A673 (cell line): ENCODE results near the gene MAPK8IP3. TPM values are rescaled to one million over a fixed set of nuclear protein-coding genes. Genes with fewer than 3 reads are reported as not detected.

Experiments used
- BruUV-seq: library from RNA; stranded (reverse); fragments of 400-500 nt; replicated peaks from 2 replicates; lab custom pipeline; 2021; lab: Mats Ljungman, UMichigan
- CTCF ChIA-PET: fragments of 300-600 bp; sonication (Branson Sonifier 250); formaldehyde crosslinking; loops from one replicate; lab custom pipeline; 2022; ENCODE audit warnings: antibody characterized with exemption; lab: Charles Lee
- POLR2A ChIA-PET: fragments of 300-600 bp; sonication (Branson Sonifier 250); formaldehyde crosslinking; loops from one replicate; lab custom pipeline; 2022; ENCODE audit warnings: antibody characterized with exemption; ENCODE audit not compliant: low non-redundant PET; lab: Charles Lee
- DNase-seq: peaks from one replicate; pipeline ENCODE4 v3.0.0-alpha.2; 2015; ENCODE audit warnings: low spot score
- H3K27ac ChIP-seq: fragments of 200-600 bp; sonication (generic); 2 replicates; pipeline ENCODE4 v1.5.1; 2016; ENCODE audit warnings: mixed run types, low read depth, mild to moderate bottlenecking, mixed read lengths, antibody characterized with exemption, low read length; ENCODE audit not compliant: poor library complexity, severe bottlenecking
- H3K27me3 ChIP-seq: fragments of 200-600 bp; sonication (generic); replicated peaks from 2 replicates; pipeline ENCODE4 v1.6.1; 2017; ENCODE audit warnings: mixed run types, low read depth, mild to moderate bottlenecking, mixed read lengths, antibody characterized with exemption, low read length; ENCODE audit not compliant: insufficient read depth, poor library complexity
- H3K36me3 ChIP-seq: fragments of 200-600 bp; sonication (generic); 2 replicates; pipeline ENCODE4 v1.6.1; 2016; ENCODE audit warnings: mixed run types, mild to moderate bottlenecking, mixed read lengths, antibody characterized with exemption, low read length; ENCODE audit not compliant: insufficient read depth, poor library complexity, severe bottlenecking
- H3K4me1 ChIP-seq: fragments of 200-600 bp; sonication (generic); 2 replicates; pipeline ENCODE4 v1.6.1; 2017; ENCODE audit warnings: mixed run types, mild to moderate bottlenecking, mixed read lengths, antibody characterized with exemption, low read length; ENCODE audit not compliant: insufficient read depth, poor library complexity, severe bottlenecking
- H3K4me3 ChIP-seq: fragments of 200-600 bp; sonication (generic); 2 replicates; pipeline ENCODE4 v1.5.1; 2016; ENCODE audit warnings: low read depth, mixed run types, mild to moderate bottlenecking, mixed read lengths, low read length; ENCODE audit not compliant: poor library complexity, severe bottlenecking
- H3K9me3 ChIP-seq: fragments of 200-600 bp; sonication (generic); 2 replicates; pipeline ENCODE4 v1.6.1; 2016; ENCODE audit warnings: mixed run types, low read depth, mild to moderate bottlenecking, mixed read lengths, antibody characterized with exemption, low read length; ENCODE audit not compliant: poor library complexity, severe bottlenecking
- EZH2 ChIP-seq: fragments of 200-600 bp; sonication (generic); IDR thresholded peaks from 2 replicates; pipeline ENCODE4 v1.6.1; 2017; ENCODE audit warnings: borderline replicate concordance, low read depth, mild to moderate bottlenecking, mixed read lengths, antibody characterized with exemption, low read length; ENCODE audit not compliant: poor library complexity, severe bottlenecking
- intact Hi-C: fragments of 100-400 bp; cut with micrococcal nuclease; formaldehyde crosslinking; loops from one replicate; pipeline ENCODE4 v1.10.0; 2022; ENCODE audit not compliant: unreplicated experiment
- total RNA-seq: library from RNA; stranded (reverse); gene quantifications from 2 replicates; pipeline ENCODE4 v1.2.3, GENCODE V29; 2021
- TF ChIP-seq, protein P1 (sequence below): fragments of 300-800, 200-600 bp; sonication (generic); conservative IDR thresholded peaks from 2 replicates; pipeline ENCODE4 v1.5.1; 2017; ENCODE audit warnings: low read depth, mild to moderate bottlenecking, antibody characterized with exemption, low read length, moderate library complexity, mixed read lengths

The MAPK8IP3 gene
- total RNA-seq, 1 experiment from 2014 or later, result 69.2 TPM

DNA sequence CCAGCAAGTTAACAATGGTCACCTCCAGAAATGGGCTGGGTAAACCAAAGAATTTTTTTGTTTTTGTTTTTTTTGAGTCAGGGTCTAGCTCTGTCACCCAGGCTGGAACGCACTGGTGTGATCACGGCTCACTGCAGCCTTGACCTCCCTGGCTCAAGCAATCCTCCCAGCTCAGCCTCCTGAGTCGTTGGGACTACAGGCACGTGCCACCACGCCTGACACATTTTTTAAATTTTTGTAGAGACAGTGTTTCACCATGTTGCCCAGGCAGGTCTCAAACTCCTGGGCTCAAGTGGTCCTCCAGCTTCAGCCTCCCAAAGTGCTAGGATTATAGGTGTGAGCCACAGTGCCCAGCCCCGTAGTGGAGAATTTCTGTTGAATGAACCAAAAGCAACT lies 74.7 kb downstream of the MAPK8IP3 start:
- BruUV-seq, result no TSS peak
- no peaks in the 10 kb centered on the region for H3K27me3 ChIP-seq
- intact Hi-C loops, result no loop called here
- H3K27ac ChIP-seq, result no peak overlapping the region
- CTCF ChIA-PET, result no interaction called here
- TF ChIP-seq EZH2, result no peak
- TF ChIP-seq, protein P1, sequence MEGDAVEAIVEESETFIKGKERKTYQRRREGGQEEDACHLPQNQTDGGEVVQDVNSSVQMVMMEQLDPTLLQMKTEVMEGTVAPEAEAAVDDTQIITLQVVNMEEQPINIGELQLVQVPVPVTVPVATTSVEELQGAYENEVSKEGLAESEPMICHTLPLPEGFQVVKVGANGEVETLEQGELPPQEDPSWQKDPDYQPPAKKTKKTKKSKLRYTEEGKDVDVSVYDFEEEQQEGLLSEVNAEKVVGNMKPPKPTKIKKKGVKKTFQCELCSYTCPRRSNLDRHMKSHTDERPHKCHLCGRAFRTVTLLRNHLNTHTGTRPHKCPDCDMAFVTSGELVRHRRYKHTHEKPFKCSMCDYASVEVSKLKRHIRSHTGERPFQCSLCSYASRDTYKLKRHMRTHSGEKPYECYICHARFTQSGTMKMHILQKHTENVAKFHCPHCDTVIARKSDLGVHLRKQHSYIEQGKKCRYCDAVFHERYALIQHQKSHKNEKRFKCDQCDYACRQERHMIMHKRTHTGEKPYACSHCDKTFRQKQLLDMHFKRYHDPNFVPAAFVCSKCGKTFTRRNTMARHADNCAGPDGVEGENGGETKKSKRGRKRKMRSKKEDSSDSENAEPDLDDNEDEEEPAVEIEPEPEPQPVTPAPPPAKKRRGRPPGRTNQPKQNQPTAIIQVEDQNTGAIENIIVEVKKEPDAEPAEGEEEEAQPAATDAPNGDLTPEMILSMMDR, result no peak
- H3K9me3 ChIP-seq, result no peaks in the 10 kb centered on the region
- no peak overlapping the region for H3K4me3 ChIP-seq
- DNase-seq, result no peak
- H3K36me3 ChIP-seq, result peaks cover 14% of the 10 kb centered on the region
- POLR2A ChIA-PET, result no interaction called here
- no peaks in the 10 kb centered on the region for H3K4me1 ChIP-seq

DNA sequence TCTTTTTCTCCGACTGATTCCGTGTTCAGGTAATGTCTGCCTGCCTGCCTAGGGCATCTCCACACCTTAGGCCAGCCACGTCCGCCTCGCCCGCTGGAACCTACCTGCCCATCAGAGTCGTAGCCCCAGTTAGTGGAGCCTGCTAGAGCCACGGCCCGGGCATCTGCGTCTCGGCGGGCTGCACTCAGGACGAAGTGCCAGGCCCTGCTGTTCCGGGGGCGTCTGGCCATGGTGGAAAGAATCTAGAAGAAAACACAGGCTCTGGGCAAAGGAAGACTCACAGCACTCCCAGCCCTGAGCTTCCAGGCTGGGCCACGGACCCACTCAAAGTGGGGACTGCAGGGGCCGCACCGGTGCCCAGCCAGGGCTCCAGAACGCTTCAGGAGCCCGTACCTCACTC lies 75.3 kb downstream of the MAPK8IP3 start:
- BruUV-seq, result no TSS peak
- TF ChIP-seq EZH2, result no peak
- TF ChIP-seq, protein P1, result no peak
- POLR2A ChIA-PET, result no interaction called here

GRCh38 chr16:1781758-1782407 lies 75.9 kb downstream of the MAPK8IP3 start:
- Histone ChIP-seq H3K4me1 (no peaks in the 10 kb centered on the region), H3K36me3 (peaks cover 12% of the 10 kb centered on the region), H3K27me3 (no peaks in the 10 kb centered on the region), H3K27ac (peak overlapping the region; percentile 75), H3K4me3 (peak overlapping the region; percentile 90), H3K9me3 (no peaks in the 10 kb centered on the region)
- BruUV-seq, result no TSS peak
- no peak for TF ChIP-seq EZH2
- TF ChIP-seq, protein P1, result 0 out of 2 replicates have a peak, but pooled peaks have one; percentile 11
- CTCF ChIA-PET, result interaction anchor here (1.1 kb wide), 1 partner anchor 9 kb away, joined by 3 read pairs; the partner anchor contains the start of genes EME2 and MRPS34
- POLR2A ChIA-PET, result interaction anchor here (1.0 kb wide), 1 partner anchor 16 kb away, joined by 12 read pairs; no protein-coding TSS in a partner anchor
- peak; percentile 22 for DNase-seq
- intact Hi-C loops, result no loop called here

More for the DNA sequence above, 75.3 kb downstream of the MAPK8IP3 start:
- Histone ChIP-seq H3K36me3 (peaks cover 14% of the 10 kb centered on the region), H3K27ac (peak overlapping the region; percentile 75), H3K9me3 (no peaks in the 10 kb centered on the region), H3K27me3 (no peaks in the 10 kb centered on the region), H3K4me3 (peak overlapping the region; percentile 90), H3K4me1 (no peaks in the 10 kb centered on the region)
- CTCF ChIA-PET, result no interaction called here
- intact Hi-C loops, result no loop called here
- no peak for DNase-seq
